COLO829 (cell line): ENCODE results near the gene PPP2R2C.

Source experiments
- DNase-seq: peaks from one replicate; pipeline ENCODE4 v3.0.0; 2012; ENCODE audit warnings: low spot score

Gene PPP2R2C

DNA sequence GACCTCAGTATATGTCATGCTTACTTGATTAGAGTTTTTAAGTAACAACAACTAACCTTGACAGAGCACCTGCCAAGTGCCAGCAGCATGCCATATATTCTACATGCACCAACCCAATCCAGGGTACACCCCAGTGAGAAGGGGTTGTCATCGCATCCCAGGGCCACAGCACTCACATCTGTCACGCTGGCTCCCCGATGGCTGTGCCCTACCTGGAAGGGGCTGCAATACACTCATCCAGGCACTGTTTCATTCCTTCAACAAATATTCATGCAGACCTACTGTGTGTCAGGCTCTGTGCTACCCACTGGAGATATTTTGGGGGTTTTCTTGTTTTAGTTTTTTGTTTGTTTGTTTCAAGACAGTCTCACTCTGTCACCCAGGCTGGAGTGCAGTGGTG, 49.5 kb downstream of the PPP2R2C start:
- DNase-seq = no peak

DNA sequence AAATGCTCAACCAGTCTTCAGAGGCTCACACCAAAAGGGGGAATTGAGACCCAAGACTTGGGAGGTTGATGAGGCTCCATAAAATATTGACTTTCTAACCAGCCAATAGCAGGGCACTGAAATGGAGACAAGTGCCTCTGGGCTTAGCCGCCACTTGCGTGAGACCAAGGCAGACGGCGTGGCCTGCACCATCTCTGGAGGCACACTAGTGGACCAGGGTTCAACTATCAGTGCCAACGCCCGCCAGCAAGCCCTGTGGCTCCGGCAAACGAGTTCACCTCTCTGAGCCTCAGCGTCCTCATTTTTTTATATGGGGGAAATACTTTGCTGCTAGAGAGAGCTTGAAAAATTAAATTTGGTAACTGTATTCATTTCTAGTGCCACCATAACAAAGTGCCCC, 50.3 kb downstream of the PPP2R2C start:
- no peak for DNase-seq

DNA sequence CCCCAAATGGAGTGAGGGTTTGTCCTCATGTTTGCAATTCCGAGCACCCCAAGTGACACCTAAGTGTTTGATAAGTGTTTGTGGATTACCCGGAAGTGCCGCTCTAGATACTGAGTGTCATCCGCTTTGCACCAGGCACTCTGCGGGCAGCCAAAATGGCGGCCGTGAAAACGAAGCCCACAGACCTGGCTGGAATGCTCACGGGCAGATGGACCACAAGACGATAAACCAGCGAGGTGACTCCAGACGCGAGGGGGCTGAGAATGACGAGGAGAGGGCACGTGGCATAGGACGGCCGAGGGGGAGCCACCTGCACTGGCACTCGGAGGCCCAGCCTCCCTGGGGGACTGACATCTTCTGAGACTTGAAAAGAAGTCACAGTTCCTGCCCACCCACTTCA, 51.0 kb downstream of the PPP2R2C start:
- DNase-seq = no peak

DNA sequence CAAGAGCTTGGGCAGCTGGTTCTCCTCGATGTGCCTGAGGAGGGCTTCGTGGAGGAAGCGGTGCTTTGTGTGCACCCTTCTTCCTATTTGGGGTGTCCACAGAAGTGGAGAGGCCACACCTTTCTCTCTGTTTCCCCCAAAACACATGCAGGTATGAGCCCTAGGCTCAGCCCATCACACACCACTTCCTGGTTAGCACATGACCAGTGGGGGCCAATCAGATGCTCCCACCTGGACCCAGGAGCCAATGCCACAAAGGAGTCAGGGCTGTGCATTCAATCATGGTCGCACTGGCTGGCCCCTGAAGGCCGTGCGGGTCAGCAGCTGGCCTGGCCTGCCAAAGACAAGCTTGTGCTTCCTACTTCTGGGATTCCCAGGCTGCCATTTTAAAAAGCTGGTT, 51.4 kb downstream of the PPP2R2C start:
- no peak for DNase-seq

DNA sequence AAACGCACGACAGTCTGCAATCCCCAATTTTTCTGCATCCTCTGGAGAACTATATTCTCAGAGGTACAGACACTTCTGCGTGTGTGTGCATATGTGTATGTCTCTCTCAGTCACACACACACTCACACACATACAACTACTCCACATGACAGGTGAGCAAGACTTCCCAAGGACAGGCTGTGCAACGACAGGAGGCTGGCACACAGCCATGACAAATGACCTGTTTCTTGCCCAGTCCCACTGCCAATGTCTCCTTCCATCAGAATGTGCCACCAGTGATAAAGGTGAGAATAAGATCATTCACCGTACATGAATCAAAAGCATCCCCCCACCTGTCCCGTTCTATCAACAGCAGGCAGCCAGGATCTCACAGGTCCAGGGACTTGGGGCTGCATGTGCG, 52.4 kb downstream of the PPP2R2C start:
- no peak for DNase-seq

DNA sequence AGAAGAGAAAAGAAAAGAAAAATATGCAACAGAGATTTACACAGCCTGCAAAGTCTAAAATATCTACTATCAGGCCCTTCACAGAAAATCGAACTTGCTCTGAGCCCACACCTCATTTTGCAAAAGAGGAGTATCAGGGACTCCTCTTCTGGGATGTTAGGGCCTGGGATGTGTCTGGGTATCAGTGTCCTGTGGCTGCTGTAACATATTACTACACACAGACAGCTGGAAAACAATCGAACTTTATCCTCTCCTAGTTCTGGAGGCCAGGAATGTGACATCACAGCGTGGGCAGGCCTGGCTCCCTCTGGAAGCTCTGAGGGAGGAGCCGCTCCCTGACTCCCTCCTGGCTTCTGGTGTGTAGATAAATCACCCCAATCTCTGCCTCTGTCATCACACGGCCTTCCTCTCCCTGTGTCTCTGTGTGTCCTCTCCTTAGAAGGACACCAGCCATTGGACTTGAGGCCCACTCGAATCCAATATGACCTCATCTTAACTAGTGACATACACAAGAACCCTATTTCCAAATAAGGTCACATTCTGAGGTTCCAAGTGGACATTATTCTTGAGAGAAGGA, 52.9 kb downstream of the PPP2R2C start:
- DNase-seq = no peak

DNA sequence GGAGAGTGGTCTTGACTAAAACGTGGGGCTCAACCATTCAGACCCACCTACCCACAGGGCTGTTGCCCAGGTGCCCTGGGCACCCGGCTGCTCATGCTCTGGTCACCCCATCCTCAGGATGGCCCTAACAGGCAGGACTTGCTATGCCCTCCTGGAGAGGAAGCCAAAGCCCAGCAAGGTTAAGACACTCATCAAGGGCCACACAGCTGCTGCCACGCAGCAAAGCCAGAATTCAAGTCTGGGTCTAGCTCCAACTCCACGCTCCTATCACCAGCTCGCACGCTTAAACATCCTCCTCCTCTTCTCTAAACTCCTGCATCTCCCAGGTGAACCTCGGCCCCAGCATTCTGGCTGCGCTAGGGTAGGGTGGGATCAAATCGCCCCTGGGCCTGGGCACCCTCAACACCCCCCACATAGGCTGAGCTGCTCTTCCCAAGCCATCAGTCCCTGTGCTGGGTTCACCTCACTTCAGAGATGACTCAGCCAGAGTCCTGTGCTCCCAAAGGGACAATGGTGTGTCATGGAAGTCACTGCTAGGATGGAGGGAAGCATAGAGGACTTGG, 54.1 kb downstream of the PPP2R2C start:
- no peak for DNase-seq

DNA sequence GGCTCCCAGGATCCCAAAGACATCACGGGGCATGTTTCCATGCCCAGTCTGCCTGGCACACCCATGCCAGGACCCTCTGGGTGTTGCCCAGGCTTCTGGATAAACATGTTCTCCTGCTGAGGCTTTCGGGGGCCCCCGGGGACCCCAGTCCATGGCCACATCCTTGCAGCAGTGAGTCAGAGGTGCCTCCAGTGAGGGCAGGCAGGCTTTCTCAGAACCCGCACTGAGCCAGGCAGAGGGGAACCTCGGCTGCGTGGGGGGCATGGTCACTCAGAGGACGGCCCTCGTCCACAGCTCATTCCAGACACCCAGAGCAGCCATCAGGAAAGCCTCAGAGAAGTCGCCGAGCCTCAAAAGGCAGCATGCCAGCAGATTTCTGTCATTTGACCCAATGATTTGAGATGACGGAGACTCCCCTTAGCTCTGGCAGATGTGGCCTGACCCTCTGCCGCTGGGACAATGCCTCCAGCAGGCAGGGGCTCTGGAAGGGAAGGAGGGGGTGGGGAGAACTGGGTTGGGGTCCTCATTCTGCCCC, 54.8 kb downstream of the PPP2R2C start:
- no peak for DNase-seq

DNA sequence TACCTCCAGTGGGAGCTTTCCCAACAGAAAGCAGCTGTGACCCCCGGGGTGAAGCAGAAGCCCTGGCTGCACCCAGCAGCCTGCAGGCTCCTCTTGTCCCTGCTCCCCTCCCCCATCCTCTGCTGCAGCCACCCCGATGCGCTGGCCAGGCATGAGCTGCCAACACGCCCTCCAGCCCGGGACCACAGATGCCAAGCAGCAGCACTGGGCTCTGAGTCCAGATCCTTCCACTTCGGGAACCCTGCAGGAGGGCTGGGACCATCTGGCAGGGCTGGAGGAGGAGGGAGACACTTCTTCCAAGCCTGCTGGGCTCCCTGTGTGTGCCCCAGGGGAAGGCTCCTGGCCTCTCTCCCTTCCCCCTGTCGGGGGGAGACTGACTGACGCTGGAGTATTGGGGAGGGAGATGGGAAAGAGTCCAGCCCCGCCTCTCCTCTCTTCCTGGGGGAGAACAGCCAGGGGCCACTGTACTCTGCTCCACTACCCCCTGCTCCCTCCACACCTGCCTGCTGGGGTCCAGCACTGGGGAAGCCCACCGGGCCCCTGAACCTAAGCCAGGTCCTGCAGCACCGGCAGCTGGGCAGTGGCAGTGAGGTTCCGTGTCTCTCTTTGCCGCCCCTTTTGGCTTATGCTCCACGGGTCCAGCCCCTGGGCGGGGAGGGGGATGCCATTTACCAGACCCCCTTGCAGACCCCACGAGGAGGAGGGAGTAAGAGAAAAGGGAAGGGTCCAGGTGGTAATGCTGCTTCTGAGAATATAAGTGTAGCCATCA, 55.7 kb downstream of the PPP2R2C start:
- no peak for DNase-seq

DNA sequence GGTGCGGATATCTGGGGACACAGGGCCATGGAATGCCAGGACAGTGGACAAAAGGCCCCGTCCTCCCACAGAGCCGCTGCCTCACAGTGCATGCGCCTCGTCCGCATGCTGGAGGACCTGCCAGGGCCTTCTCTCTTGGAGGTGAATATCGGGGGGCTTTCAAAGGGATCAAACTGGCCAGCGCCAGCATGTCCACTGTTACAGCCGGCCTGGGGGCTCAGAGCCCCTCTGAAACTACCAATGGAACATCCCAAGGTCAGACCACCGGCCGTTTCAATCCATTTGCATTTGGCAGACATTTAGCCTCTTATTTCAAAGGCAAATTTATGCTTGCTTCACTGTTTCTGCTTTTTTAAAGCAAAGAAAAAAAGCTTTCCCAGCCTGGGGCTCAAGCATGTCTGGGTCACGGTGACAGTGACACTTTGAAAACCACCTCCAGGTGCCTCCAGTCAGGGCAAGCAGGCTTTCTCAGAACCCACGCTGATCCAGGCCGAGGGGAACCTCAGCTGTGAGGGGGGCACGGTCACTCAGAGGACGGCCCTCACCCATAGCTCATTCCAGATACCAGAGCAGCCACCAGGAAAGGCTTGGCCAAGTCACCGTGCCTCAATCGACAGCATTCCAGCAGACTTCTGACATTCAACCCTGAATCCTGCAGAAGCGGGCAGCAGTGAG, 57.2 kb downstream of the PPP2R2C start:
- DNase-seq = no peak

DNA sequence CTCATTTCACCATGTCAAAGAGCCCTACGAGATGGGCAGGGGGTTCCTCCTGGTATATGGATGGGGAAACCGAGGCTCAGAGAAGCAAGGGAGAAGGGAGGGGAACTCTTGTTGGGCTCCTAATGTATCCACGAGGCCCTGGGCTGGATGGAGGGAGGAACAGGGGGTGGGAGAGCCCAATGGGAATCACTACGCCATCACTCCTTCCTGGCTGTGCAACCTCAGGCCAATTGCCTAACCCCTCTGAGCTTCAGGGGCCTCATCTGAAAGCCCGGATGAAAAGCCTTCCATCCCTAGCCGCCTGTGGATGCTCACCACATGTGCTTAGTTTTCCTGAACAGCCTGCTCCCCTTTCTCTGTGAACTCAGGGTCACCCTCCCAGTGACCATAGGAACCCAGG, 57.8 kb downstream of the PPP2R2C start:
- DNase-seq = no peak

DNA sequence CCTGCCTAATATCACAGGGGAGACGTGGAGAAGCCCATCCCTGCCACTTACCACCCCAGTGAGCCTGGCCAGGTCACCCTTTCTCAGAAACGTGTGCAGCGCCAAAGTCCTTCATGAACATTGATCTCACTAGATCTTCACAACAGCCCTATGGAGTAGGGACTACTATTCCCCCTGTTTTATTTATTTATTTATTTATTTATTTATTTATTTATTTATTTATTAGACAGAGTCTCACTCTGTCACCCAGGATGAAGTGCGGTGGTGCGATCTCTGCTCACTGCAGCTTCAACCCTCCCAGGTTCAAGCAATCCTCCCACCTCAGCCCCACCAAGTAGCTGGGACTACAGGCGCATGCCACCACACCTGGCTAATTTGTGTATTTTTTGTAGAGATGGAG, 61.8 kb downstream of the PPP2R2C start:
- no peak for DNase-seq

DNA sequence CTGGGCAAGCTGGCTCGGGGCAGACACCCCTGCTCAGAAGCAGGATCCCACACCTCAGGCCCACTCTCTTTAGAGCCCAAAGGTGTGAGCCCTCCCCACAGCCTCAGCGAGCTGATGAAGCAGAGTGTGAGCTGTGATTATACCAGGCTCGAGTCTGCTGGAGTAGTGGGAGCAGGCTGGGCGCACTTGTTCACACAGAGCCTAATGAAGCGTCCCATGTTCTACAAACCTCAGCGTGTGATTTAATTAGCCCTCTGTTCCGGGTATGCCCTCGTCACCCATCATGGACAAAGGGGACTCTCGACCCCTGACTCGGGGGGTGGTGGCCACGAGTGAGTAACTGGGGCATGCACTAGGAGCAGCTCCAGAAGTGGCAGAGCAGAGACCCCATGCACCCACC, 62.3 kb downstream of the PPP2R2C start:
- DNase-seq = no peak

DNA sequence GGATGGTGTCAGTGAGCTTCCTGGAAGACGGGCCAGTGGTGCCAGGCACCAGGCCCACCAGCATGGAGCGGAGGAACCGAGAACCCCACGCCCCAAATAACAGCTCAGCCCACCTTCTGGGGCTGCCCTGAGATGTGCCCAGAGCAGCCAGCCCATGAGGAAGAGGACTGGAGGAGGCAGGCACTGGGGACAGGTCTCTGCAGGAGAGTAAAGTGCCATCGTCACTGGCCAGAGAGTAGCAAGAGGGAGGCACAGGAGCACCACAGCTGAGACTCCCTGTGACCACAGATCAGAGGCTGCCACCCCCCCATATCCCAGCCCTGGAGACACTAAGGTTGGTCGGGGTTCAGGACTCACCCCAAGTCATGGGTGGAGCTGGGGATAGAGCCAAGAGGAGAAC, 63.0 kb downstream of the PPP2R2C start:
- no peak for DNase-seq

DNA sequence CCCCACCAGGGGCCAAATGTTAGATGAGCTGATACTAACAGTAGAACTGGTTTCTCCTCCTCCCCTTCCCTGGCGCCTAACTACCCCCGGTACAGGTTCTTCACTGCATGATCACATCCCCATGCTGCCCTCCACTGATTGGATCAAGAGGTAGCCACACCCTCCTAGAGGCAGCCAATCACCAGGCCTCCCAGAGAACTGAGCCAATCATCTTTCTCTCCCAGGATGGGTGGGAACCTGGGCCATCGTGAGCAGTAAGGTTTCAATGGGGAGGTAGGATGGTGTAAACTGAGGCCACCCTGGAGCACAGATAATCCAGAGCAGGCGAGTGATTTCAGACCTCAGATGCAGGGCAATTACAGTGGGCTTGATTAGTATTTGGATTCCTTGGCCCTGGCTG, 64.2 kb downstream of the PPP2R2C start:
- DNase-seq = no peak

DNA sequence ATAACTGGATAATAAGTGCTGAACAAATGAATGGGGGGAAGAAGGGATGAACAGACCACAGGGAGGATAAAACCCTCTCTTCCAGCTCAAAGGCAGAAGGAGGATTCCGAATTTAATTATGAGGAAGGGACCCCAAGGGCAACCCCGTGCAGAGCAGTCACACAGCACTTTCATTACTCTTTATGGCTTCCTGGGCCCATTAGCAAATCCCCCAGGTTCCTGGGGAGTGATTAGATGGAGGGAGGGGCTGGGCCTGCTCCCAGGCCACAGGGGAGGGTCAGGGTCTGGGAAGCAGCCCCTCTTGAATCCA, 67.1 kb downstream of the PPP2R2C start:
- DNase-seq = no peak

DNA sequence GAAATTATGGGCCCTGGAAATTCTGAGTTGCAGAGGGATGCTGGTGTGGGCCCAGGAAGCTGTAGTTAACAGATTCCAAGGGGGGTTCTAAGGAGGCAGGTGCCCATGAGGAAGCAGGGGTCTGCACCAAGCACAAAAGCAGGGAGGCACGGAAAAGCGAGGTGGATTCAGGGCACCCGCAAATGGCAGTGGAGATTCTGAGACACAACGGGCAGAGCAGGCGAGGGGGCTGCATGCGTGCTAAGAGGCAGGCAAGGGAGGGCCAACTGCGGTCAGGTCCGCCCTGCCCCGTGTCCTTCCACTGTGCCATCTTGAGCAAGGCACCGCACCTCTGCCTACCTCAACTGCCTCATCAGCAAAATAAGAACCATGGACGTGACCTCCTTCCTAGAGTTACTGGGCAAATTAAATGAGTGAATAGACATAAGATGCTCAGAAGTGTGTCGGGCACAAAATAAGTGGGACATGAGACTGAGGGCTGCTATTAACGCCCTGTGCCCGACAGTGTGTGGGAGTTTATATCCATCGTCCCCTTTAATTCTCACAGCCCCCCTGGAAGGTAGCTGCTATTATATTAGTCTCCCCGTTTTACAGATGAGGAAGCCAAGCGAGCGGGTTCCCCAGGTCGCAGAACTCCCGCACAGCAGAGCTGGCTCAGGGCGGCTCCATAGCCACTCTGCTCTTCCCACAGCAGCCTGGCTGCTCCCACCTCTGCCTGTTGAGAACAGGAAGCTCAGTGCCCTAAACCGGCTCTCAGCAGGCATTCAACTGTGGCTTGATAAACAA, 67.6 kb downstream of the PPP2R2C start:
- DNase-seq = no peak

DNA sequence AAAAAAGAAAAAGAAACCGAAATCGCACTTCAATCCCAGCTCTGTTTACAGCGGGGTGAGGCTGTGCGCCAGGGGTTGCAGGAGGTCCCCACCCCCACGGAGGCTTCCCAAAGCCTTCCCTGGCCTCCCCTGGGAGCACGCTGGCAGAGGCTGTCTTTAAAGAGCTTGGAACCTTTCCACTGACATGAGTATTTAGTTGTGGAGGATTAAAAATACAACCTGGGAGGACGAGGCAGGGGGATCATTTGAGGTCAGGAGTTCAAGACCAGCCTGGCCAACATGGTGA, 69.1 kb downstream of the PPP2R2C start:
- DNase-seq = no peak

DNA sequence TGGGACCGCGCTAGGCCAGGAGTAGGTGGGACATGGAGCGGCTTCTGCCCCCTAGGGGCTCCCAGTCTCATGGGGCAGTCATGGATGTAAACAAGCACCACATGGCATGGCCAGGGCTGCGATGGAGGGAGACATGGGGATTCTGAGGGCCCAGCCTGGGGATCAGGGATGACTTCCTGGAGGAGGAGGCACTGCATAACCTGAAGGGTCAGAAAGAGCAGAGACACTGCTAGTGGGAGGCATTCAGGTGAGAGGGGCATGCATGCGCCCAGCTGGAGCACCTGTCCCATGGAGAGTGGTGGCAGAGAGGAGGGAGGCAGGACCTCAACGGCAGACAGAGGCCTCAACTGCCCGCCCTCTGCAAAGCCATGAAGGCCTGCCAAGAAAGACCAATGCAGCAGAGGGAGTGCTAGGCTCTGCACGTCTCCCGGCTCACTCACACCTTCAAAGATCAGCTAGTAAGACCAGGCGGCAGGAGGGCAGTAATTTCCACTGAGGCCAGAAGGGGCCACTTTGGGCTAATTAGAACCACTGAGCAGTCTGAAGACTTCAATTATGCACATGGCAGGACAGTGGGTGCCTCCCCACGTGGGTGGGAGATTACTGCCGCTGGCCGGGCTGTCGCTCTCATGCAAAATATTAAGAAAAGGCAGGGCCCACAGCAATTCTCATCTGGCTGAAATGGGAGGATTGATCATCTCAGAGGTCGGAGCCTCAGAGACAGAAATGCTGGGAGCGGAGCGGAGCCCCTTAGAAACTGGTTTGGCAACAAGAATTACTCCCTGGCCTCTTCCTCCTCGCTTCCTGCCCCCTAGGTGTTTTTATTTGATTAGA, 69.6 kb downstream of the PPP2R2C start:
- no peak for DNase-seq

DNA sequence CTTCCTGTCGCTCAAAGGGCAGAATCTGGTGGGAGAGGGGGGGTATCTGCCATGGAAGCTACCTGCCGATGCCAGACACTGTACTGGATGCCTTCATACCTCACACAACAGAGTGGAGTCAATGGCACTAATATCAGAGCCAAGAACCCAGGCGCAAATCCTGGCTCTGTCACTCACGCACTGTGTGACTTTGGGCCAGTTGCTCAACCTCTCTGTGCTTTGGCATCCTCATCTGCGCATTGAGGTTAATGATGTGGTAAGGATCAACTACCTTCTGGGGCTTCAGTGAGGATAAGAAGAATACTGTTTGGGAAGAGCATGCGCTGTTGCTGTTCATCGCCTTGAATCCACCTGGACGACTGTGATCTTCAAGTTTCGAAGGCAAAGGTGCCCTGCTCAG, 70.6 kb downstream of the PPP2R2C start:
- no peak for DNase-seq

DNA sequence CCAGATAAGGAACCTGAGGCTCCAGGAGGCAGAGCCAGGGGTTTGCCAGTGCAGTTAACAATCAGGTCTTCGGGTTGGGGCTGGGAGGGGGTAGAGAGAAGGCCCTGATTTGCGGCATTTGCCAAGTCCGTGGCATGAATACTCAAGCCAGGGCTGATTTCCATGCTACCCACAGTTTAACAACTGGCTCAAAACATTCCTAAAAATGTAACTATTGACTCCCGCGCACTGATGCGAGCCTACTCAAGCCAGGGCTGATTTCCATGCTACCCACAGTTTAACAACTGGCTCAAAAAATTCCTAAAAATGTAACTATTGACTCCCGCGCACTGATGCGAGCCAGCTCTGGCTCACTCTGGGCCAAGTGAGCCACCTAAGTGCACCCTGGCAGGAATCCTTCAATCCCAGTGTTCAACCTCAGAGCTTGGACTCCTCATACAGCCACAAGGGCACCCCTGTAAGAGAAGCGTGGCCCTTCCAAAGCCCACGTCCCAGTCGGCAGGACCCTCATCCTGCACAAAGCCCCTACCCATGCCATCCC, 75.6 kb downstream of the PPP2R2C start:
- no peak for DNase-seq
